Smooth muscle cell (in vitro differentiated cells): ENCODE measurements around the gene PALM2AKAP2. TPM values are rescaled to one million over a fixed set of nuclear protein-coding genes. Genes with fewer than 3 reads are reported as not detected.

Source experiments
- DNase-seq: peaks from one replicate; lab custom pipeline; 2025; ENCODE audit not compliant: unreplicated experiment; lab: John Stamatoyannopoulos, UW
- H2AFZ ChIP-seq: fragments of 200-600 bp; sonication (generic); 2 replicates; pipeline ENCODE4 v1.6.0; 2016; ENCODE audit warnings: antibody characterized with exemption, low read depth, mild to moderate bottlenecking
- H3F3A ChIP-seq: fragments of 200-600 bp; sonication (generic); 2 replicates; pipeline ENCODE4 v1.6.0; 2017; ENCODE audit warnings: antibody characterized with exemption, low read depth
- H3K27ac ChIP-seq: fragments of 200-600 bp; sonication (generic); 2 replicates; pipeline ENCODE4 v1.5.1; 2016; ENCODE audit warnings: low read depth, mild to moderate bottlenecking
- H3K27me3 ChIP-seq: fragments of 200-600 bp; sonication (generic); 2 replicates; pipeline ENCODE4 v1.6.1; 2016; ENCODE audit warnings: low read depth, mild to moderate bottlenecking
- H3K36me3 ChIP-seq: fragments of 200-600 bp; sonication (generic); 2 replicates; pipeline ENCODE4 v1.5.1; 2016; ENCODE audit warnings: low read depth
- H3K4me1 ChIP-seq: fragments of 200-600 bp; sonication (generic); 2 replicates; pipeline ENCODE4 v1.5.1; 2016; ENCODE audit warnings: low read depth
- H3K4me2 ChIP-seq: fragments of 200-600 bp; sonication (generic); 2 replicates; pipeline ENCODE4 v1.6.0; 2016; ENCODE audit warnings: mild to moderate bottlenecking
- H3K4me3 ChIP-seq: fragments of 200-600 bp; sonication (generic); 2 replicates; pipeline ENCODE4 v1.5.1; 2016; ENCODE audit warnings: mild to moderate bottlenecking
- H3K79me2 ChIP-seq: fragments of 200-600 bp; sonication (generic); 2 replicates; pipeline ENCODE4 v1.6.0; 2016; ENCODE audit warnings: low read depth, mild to moderate bottlenecking
- H3K9ac ChIP-seq: fragments of 200-600 bp; sonication (generic); 2 replicates; pipeline ENCODE4 v1.6.0; 2016; ENCODE audit warnings: low read depth
- H3K9me3 ChIP-seq: fragments of 200-600 bp; sonication (generic); replicated peaks from 2 replicates; pipeline ENCODE4 v1.5.1; 2016; ENCODE audit warnings: low read depth
- H4K20me1 ChIP-seq: fragments of 200-600 bp; sonication (generic); 2 replicates; pipeline ENCODE4 v1.6.0; 2016; ENCODE audit warnings: low read depth
- CTCF ChIP-seq: fragments of 200-600 bp; sonication (generic); IDR thresholded peaks from 2 replicates; pipeline ENCODE4 v1.5.1; 2017; ENCODE audit warnings: borderline replicate concordance, mild to moderate bottlenecking, antibody characterized with exemption; ENCODE audit not compliant: insufficient read depth, poor library complexity, severe bottlenecking
- WGBS: methylation state at CpG from one replicate; pipeline ENCODE4 v1.1.7; 2016; ENCODE audit warnings: low lambda C conversion rate; 5-methylcytosine and 5-hydroxymethylcytosine counted together
- polyA plus RNA-seq: library from polyadenylated mRNA; unstranded; fragments of >200 nt; fragmentation: Nextera tagmentation; extraction: Ambion mirVana; gene quantifications from 2 replicates; pipeline ENCODE4 v1.2.1, GENCODE V29; 2016
- total RNA-seq: library from RNA; depleted of rRNA; stranded (reverse); fragments of >200 nt; gene quantifications from 2 replicates; pipeline ENCODE4 v1.2.3, GENCODE V29; 2014

The PALM2AKAP2 gene
- total and polyA plus RNA-seq, 2 experiments from 2014 or later, result 5.8 to 9.3 TPM

- H3K9ac ChIP-seq, result no peak overlapping the region
- H3K27ac ChIP-seq, result no peak overlapping the region
- H2AFZ ChIP-seq, result no peak overlapping the region
- DNase-seq, result no peak
- WGBS, result 88% methylated on average over 6 of the region's 6 CpGs
- H3F3A ChIP-seq, result peaks cover 10% of the 10 kb centered on the region
- no peaks in the 10 kb centered on the region for H3K27me3 ChIP-seq
- no peak for TF ChIP-seq CTCF
- H3K4me1 ChIP-seq, result peaks cover 24% of the 10 kb centered on the region
- H3K79me2 ChIP-seq, result peaks cover 83% of the 10 kb centered on the region
- H3K36me3 ChIP-seq, result no peaks in the 10 kb centered on the region
- H3K4me3 ChIP-seq, result no peak overlapping the region
- no peak overlapping the region for H3K4me2 ChIP-seq
- no peaks in the 10 kb centered on the region for H4K20me1 ChIP-seq
- no peaks in the 10 kb centered on the region for H3K9me3 ChIP-seq
Observed at GRCh38 chr9:109791003-109791677, 11.1 kb downstream of the PALM2AKAP2 start.

GRCh38 chr9:109791747-109792146, 11.7 kb downstream of the PALM2AKAP2 start:
- H3K4me2 ChIP-seq, result no peak overlapping the region
- H3K36me3 ChIP-seq, result no peaks in the 10 kb centered on the region
- WGBS, result 91% methylated on average over 1 of the region's 1 CpG
- H3K27ac ChIP-seq, result peak overlapping the region; percentile 88
- no peak overlapping the region for H2AFZ ChIP-seq
- H3K9me3 ChIP-seq, result no peaks in the 10 kb centered on the region
- peaks cover 24% of the 10 kb centered on the region for H3K4me1 ChIP-seq
- H3K79me2 ChIP-seq, result peaks cover 83% of the 10 kb centered on the region
- no peaks in the 10 kb centered on the region for H3K27me3 ChIP-seq
- DNase-seq, result no peak
- H3K4me3 ChIP-seq, result no peak overlapping the region
- peaks cover 10% of the 10 kb centered on the region for H3F3A ChIP-seq
- TF ChIP-seq CTCF, result no peak
- no peaks in the 10 kb centered on the region for H4K20me1 ChIP-seq
- H3K9ac ChIP-seq, result no peak overlapping the region

GRCh38 chr9:109792951-109793546, 13.1 kb downstream of the PALM2AKAP2 start:
- peak overlapping the region; percentile 59 for H3K9ac ChIP-seq
- TF ChIP-seq CTCF, result no peak
- H3F3A ChIP-seq, result peaks cover 10% of the 10 kb centered on the region
- H3K4me2 ChIP-seq, result peak overlapping the region; percentile 60
- H4K20me1 ChIP-seq, result no peaks in the 10 kb centered on the region
- no peak for DNase-seq
- 6% methylated on average over 1 of the region's 1 CpG for WGBS
- no peak overlapping the region for H3K4me3 ChIP-seq
- peaks cover 81% of the 10 kb centered on the region for H3K79me2 ChIP-seq
- H3K4me1 ChIP-seq, result peaks cover 24% of the 10 kb centered on the region
- H3K9me3 ChIP-seq, result no peaks in the 10 kb centered on the region
- no peaks in the 10 kb centered on the region for H3K27me3 ChIP-seq
- H3K27ac ChIP-seq, result peak overlapping the region; percentile 88
- H2AFZ ChIP-seq, result no peak overlapping the region
- H3K36me3 ChIP-seq, result no peaks in the 10 kb centered on the region
